MCF 10A (cell line): ENCODE results near the gene FOXO3. TPM values are rescaled to one million over a fixed set of nuclear protein-coding genes. Genes with fewer than 3 reads are reported as not detected.

Experiments
- BruUV-seq: library from RNA; stranded (reverse); fragments of 400-500 nt; replicated peaks from 2 replicates; lab custom pipeline; 2021; lab: Mats Ljungman, UMichigan
- CTCF ChIA-PET: fragments of 300-600 bp; sonication (Branson Sonifier 250); formaldehyde crosslinking; extraction: SDS; loops from one replicate; lab custom pipeline; 2021; ENCODE audit warnings: antibody characterized with exemption, inconsistent platforms; lab: Yijun Ruan, JAX
- POLR2A ChIA-PET: fragments of 300-600, 350-650 bp; sonication (Branson Sonifier 250); formaldehyde crosslinking; extraction: SDS; loops from one replicate; lab custom pipeline; 2020; ENCODE audit warnings: antibody characterized with exemption, inconsistent platforms; lab: Yijun Ruan, JAX
- DNase-seq: peaks from one replicate; pipeline ENCODE4 v3.0.0-alpha.2; 2018; ENCODE audit not compliant: unreplicated experiment
- H3K27ac Mint-ChIP-seq: one replicate; pipeline ENCODE4 v1.8.0; 2022; ENCODE audit warnings: mild to moderate bottlenecking, low read depth, mixed read lengths; ENCODE audit not compliant: unreplicated experiment
- H3K27me3 Mint-ChIP-seq: one replicate; pipeline ENCODE4 v1.8.0; 2022; ENCODE audit warnings: mixed read lengths; ENCODE audit not compliant: insufficient read depth, unreplicated experiment
- H3K36me3 Mint-ChIP-seq: one replicate; pipeline ENCODE4 v1.8.0; 2022; ENCODE audit warnings: mild to moderate bottlenecking, moderate library complexity, mixed read lengths; ENCODE audit not compliant: insufficient read depth, unreplicated experiment
- H3K4me1 Mint-ChIP-seq: one replicate; pipeline ENCODE4 v1.8.0; 2022; ENCODE audit warnings: mixed read lengths; ENCODE audit not compliant: insufficient read depth, unreplicated experiment
- H3K4me3 Mint-ChIP-seq: one replicate; pipeline ENCODE4 v1.8.0; 2022; ENCODE audit warnings: mild to moderate bottlenecking, moderate library complexity, mixed read lengths; ENCODE audit not compliant: unreplicated experiment
- H3K9me3 Mint-ChIP-seq: one replicate; pipeline ENCODE4 v1.8.0; 2022; ENCODE audit warnings: mixed read lengths; ENCODE audit not compliant: unreplicated experiment
- intact Hi-C: fragments of 100-400 bp; cut with micrococcal nuclease; formaldehyde crosslinking; loops from 2 replicates; pipeline ENCODE4 v1.14.1; 2022
- total RNA-seq: library from RNA; stranded (reverse); gene quantifications from 2 replicates; pipeline ENCODE4 v1.2.3, GENCODE V29; 2022
- TF ChIP-seq, protein P1 (sequence below): fragments of 200-600 bp; IDR thresholded peaks from one replicate; pipeline ENCODE4 v1.8.0; 2022; ENCODE audit warnings: antibody characterized with exemption, mild to moderate bottlenecking; ENCODE audit not compliant: unreplicated experiment

Gene FOXO3
- total RNA-seq, 1 experiment from 2014 or later = 53.0 TPM

GRCh38 chr6:108648191-108648590 is 87.5 kb downstream of the FOXO3 start:
- Mint-ChIP-seq H3K4me3 (no peak overlapping the region), H3K27me3 (no peaks in the 10 kb centered on the region), H3K27ac (no peak overlapping the region), H3K36me3 (peaks cover 73% of the 10 kb centered on the region), H3K4me1 (peaks cover 67% of the 10 kb centered on the region), H3K9me3 (no peaks in the 10 kb centered on the region)
- ChIA-PET POLR2A (interaction anchor here (0.9 to 2.4 kb wide), 5 partner anchors 8 to 88 kb away, joined by 3 to 7 read pairs (median 4); no protein-coding TSS in a partner anchor), CTCF (interaction anchor here (0.6 to 1.1 kb wide), 2 partner anchors 41 to 190 kb away, joined by 3 to 6 read pairs; no protein-coding TSS in a partner anchor)
- BruUV-seq = no TSS peak
- DNase-seq = no peak
- TF ChIP-seq, protein P1, sequence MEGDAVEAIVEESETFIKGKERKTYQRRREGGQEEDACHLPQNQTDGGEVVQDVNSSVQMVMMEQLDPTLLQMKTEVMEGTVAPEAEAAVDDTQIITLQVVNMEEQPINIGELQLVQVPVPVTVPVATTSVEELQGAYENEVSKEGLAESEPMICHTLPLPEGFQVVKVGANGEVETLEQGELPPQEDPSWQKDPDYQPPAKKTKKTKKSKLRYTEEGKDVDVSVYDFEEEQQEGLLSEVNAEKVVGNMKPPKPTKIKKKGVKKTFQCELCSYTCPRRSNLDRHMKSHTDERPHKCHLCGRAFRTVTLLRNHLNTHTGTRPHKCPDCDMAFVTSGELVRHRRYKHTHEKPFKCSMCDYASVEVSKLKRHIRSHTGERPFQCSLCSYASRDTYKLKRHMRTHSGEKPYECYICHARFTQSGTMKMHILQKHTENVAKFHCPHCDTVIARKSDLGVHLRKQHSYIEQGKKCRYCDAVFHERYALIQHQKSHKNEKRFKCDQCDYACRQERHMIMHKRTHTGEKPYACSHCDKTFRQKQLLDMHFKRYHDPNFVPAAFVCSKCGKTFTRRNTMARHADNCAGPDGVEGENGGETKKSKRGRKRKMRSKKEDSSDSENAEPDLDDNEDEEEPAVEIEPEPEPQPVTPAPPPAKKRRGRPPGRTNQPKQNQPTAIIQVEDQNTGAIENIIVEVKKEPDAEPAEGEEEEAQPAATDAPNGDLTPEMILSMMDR = no peak
- intact Hi-C loops = no loop called here

GRCh38 chr6:108650325-108650724 is 89.6 kb downstream of the FOXO3 start:
- Mint-ChIP-seq H3K4me3 (peak overlapping the region; percentile 41), H3K27ac (peak overlapping the region; percentile 83), H3K4me1 (peaks cover 72% of the 10 kb centered on the region), H3K27me3 (no peaks in the 10 kb centered on the region), H3K36me3 (peaks cover 62% of the 10 kb centered on the region), H3K9me3 (no peaks in the 10 kb centered on the region)
- DNase-seq = no peak
- BruUV-seq = no TSS peak
- TF ChIP-seq, protein P1 = no peak
- ChIA-PET CTCF (interaction anchor here (1.7 kb wide), 1 partner anchor 185 kb away, joined by 7 read pairs; no protein-coding TSS in a partner anchor), POLR2A (interaction anchor here (0.7 to 7.8 kb wide), 17 partner anchors 21 to 421 kb away, joined by 3 to 70 read pairs (median 5); partner anchors contain the start of gene FOXO3)
- intact Hi-C loops = loop anchor here (2.0 to 5.0 kb wide), 3 partner anchors 87 to 132 kb away; no protein-coding TSS in a partner anchor

- Mint-ChIP-seq H3K27ac (peak overlapping the region; percentile 83), H3K4me3 (peak overlapping the region; percentile 41), H3K9me3 (no peaks in the 10 kb centered on the region), H3K36me3 (peaks cover 60% of the 10 kb centered on the region), H3K4me1 (peaks cover 73% of the 10 kb centered on the region), H3K27me3 (no peaks in the 10 kb centered on the region)
- DNase-seq = peak; percentile 85
- BruUV-seq = no TSS peak
- POLR2A ChIA-PET = interaction anchor here (0.6 to 7.8 kb wide), 27 partner anchors 8 to 442 kb away, joined by 3 to 70 read pairs (median 5); partner anchors contain the start of gene FOXO3
- CTCF ChIA-PET = interaction anchor here (0.7 to 1.7 kb wide), 4 partner anchors 28 to 422 kb away, joined by 3 to 7 read pairs (median 5); no protein-coding TSS in a partner anchor
- intact Hi-C loops = loop anchor here (2.0 to 5.0 kb wide), 3 partner anchors 87 to 132 kb away; no protein-coding TSS in a partner anchor
- TF ChIP-seq, protein P1 = no peak
Observed at GRCh38 chr6:108650781-108651180, 90.1 kb downstream of the FOXO3 start.
